A549 treated with Hydrocortisone at 1 μM for 4 hours (cell line): ENCODE measurements around the gene PKDREJ. TPM values are rescaled to one million over a fixed set of nuclear protein-coding genes. Genes with fewer than 3 reads are reported as not detected.

Experiments
- total RNA-seq: library from RNA; stranded (reverse); fragments of 200-300 nt; extraction: Qiagen RNA extraction; gene quantifications from 5 replicates; pipeline ENCODE4 v1.2.3, GENCODE V29; 2022

The PKDREJ gene, protein sequence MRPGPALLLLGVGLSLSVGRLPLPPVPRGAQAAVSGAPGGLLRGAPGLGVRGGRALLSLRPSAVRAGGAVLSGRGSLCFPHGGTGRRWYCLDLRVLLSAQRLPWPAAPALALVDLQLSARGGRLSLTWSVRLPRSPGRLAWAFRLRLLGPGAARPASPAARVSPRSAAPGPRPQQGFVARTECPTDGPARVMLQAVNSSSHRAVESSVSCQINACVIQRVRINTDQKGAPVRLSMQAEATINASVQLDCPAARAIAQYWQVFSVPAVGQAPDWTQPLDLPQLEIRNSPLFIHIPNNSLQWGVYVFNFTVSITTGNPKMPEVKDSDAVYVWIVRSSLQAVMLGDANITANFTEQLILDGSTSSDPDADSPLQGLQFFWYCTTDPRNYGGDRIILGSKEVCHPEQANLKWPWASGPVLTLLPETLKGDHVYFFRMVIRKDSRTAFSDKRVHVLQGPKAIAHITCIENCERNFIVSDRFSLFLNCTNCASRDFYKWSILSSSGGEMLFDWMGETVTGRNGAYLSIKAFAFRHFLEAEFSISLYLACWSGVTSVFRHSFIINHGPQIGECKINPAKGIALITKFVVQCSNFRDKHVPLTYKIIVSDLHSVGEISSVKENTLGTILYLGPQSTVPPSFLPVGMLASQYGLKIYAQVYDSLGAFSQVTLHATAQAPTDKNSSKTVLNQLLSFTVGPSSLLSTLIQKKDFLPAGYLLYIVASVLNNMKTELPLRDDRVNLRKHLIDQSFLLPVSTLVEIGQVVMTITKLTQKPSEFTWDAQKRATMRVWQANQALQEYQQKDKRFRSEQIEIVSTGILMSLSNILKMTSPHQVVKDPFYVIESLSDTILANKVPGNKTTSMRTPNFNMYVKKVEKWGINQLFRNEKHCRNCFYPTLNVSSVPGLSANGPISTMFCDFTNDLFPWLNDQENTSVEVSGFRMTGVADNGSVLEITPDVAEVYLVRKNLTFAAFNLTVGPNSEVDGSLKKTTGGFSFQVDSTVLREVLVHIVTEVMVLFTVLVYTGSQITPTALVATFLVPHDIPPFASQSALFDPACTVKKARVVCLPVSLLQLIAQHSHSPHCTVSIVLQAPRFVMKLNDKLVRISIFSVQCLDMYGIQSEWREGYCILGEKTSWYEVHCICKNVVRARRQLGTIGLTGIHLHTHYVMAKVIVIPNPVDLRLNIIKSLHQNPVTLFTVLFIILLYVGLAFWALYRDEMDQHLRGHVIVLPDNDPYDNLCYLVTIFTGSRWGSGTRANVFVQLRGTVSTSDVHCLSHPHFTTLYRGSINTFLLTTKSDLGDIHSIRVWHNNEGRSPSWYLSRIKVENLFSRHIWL (N-terminal part only)
- not detected in 5 replicates for total RNA-seq

DNA sequence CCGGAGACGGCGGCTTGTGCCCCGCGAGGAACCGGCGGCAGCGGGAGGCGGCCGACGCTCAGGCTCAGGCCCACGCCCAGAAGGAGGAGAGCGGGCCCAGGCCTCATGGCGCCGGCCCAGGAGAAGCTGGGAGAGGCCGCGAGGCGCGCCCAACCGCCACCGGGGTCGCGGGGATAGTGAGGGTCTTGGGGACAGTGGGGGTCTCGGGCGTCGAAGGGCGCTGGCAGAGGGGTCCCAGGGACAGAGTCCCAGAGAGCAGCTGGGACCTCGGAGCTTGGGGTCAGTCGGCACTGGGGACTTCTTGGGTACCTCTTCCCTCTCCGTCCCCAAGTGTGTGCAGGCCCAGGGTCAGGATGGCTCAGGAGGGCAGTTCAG, at the start of gene PKDREJ:
Gene PKDREJ, minus strand, starts transcription at position 128 of the 375 bp plus-strand sequence. Its CDS starts 21 bp downstream, at position 107.

DNA sequence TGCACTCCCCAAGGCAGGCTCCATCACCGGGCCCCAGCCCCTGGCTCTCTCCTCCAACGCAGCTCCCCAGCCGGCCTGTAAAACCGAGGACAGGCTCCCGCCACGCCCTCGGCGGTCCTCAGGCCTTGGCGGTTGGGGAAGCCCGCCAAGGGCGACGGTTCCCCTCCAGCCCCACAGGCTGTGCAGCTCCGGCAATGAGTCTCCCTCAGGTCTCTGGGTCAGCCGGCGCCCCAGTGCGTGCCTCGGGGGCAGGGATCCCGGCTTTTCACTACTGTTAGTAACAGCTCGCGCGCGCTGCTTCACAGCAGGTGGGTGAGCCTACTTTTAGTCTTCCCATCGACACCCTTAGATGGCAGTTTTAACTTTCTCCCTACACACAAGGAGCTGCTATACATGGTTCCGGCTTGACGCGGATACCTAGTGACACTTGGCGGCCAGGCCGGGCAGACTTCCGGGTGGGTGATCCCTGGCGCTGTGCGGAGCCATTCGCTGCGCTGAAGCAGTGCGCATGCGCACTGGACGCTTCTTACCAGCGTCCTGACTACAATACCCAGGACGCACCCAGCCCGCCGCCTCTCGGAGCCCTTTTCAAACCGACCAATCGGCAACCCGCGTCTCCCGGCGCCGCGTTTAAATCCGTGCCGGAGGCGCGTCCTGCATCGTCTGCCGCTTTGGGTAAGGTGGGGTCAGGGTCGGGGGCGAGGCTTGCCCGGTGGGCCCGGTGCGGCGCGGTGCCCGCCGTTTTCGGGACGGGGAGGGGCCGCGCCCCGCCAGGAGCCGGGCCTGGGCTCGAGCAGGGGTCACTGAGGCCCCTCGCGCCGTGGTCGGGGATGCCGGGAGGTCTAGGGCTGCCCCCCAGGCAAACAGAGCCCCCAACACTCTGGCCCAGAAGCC, 33.4 kb upstream of the PKDREJ start, which contains the start of gene GTSE1:
Gene GTSE1, plus strand, starts transcription at position 614 of the 894 bp plus-strand sequence. CDS start 531 bp downstream, outside the sequence.

DNA sequence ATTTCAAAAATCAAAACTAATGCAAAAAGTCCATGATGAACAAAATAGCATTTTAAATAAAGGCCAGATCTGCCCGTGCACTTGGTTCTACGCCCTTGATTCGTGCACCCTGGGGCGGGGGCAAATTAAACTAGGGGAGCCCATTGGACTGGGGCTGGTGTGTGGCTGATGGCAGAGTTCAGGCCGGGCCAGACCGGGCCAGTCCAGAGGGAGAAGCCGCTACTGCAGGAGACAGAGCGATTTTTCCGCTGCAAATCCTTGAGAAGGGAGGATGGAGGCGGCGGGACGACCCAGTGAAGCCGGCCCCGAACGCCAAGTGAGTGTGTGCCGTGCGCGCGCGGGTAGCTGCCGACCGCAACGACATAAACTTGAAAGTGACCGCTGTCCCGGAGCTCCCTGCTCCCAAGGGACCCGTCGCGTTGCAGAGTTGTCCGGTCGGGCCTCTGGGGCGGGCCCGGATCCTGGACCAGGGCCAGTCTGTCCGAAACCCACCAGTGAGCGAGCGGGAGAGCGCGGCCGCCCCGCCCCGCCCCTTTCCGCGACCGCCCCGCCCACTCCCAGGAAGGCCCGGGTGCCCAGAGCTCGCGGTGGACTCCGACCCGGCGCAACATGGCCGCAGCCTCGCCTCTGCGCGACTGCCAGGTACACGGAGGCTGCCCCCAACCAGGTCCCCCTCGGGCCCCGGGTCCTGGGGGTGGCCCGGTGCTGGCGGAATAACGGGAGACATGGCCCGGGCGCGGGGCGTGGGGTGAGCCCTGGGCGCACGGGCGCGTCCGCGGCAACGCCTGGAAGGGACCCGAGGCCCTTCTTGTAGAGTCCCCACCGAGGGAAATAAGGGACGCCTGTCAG, 4.5 kb upstream of the PKDREJ start, which contains the start of gene TTC38:
Gene TTC38, plus strand, starts transcription at position 578 of the 849 bp plus-strand sequence. Its CDS starts 32 bp downstream, at position 610.

DNA sequence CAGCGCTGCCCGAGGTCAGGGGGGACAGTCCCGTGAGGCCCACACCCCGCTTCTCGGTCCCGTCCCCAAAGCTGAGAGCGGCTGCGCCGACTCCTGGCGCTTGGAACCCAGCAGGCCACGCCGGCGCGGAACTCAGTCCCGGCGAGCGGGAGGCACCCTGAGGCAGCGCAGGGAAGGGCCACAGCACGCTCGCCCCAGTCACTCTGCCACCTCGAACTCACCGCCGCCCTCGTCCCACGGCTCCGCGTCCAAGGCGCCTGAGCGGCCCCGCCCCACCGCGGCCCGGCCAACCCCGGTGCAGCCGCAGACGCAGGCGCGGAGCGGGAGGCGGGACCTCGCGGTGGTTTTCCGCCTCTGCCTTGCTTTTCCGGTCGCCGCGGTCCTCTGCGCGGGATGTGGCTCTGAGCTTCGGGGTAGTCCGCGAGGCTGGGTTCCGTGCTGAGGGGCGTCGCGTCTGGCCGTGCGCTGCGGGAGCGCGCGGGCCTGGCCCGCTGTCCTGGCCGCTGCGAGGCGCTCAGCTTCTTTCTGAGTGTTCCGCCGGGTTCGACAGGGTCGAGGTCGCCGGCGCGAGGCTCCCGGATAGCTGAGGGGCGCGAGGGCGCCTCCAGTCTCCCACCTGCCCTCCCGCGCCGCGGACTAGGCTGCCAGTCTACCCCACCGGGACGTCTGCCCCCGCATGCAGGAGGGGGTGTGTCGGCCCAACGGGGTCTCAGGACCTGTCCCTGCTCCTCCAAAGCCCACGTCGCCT, 12.9 kb downstream of the PKDREJ start, which contains the start of gene CDPF1:
Gene CDPF1, minus strand, starts transcription at position 259 of the 748 bp plus-strand sequence. CDS start 2,009 bp downstream, outside the sequence.

Other genes with a start within 250 kb of the PKDREJ start
- 0.98 to 2.4 TPM (median 1.9 TPM) in 5 replicates for gene PPARA, start 112.8 kb downstream of the PKDREJ start, total RNA-seq
- gene CDPF1, start 13.1 kb downstream of the PKDREJ start, total RNA-seq = 9.0 to 10.3 TPM (median 9.2 TPM) in 5 replicates
- 12.6 to 17.6 TPM (median 13.5 TPM) in 5 replicates for gene TTC38, start 4.7 kb upstream of the PKDREJ start, total RNA-seq
- gene GTSE1, start 33.5 kb upstream of the PKDREJ start, total RNA-seq = 30.2 to 35.3 TPM (median 32.0 TPM) in 5 replicates
- gene TRMU, start 72.4 kb upstream of the PKDREJ start, total RNA-seq = 36.4 to 37.4 TPM (median 37.0 TPM) in 5 replicates